HepG2 (cell line): ENCODE data around the gene TIMM13. TPM values are rescaled to one million over a fixed set of nuclear protein-coding genes. Genes with fewer than 3 reads are reported as not detected.

ENCODE experiments used
- AHDC1 ChIP-seq: sonication (generic); formaldehyde crosslinking; IDR thresholded peaks from 2 replicates; pipeline ENCODE4 v1.5.1; 2020; ENCODE audit warnings: mild to moderate bottlenecking, missing genetic modification reagents, borderline replicate concordance
- BCLAF1 ChIP-seq: fragments of 450-650 bp; IDR thresholded peaks from 2 replicates; pipeline ENCODE4 v1.6.1; 2017; ENCODE audit warnings: mild to moderate bottlenecking
- EHMT2 ChIP-seq: fragments of 200-600 bp; sonication (generic); IDR thresholded peaks from 2 replicates; pipeline ENCODE4 v1.7.0; 2017; ENCODE audit warnings: antibody characterized with exemption, low read depth, low read length, borderline replicate concordance
- GTF2F1 ChIP-seq: fragments of 150-350 bp; IDR thresholded peaks from 2 replicates; pipeline ENCODE4 v1.6.1; 2014; ENCODE audit warnings: low read length
- RBM22 ChIP-seq: fragments of 200-400 bp; formaldehyde crosslinking; optimal IDR thresholded peaks from 2 replicates; pipeline ENCODE3; 2017; ENCODE audit warnings: mild to moderate bottlenecking, low read length, moderate library complexity
- SMARCE1 ChIP-seq: fragments of 450-650 bp; IDR thresholded peaks from 2 replicates; pipeline ENCODE4 v1.6.1; 2017; ENCODE audit warnings: borderline replicate concordance
- SOX6 ChIP-seq, 2 experiments: fragments of 450-650 bp in 1 of 2; sonication (generic) in 1 of 2; formaldehyde crosslinking in 1 of 2; IDR thresholded peaks; 2 replicates each; pipeline versions ENCODE4 v1.4.0 to v1.6.1; 2017 to 2020; ENCODE audit warnings: antibody characterized with exemption in 1 of 2, mild to moderate bottlenecking in 1 of 2, missing genetic modification reagents in 1 of 2
- SUZ12 ChIP-seq: fragments of 150-350 bp; IDR thresholded peaks from 2 replicates; pipeline ENCODE4 v1.6.1; 2014; ENCODE audit warnings: low read depth, low read length
- ZKSCAN1 ChIP-seq: fragments of 150-350 bp; IDR thresholded peaks from 2 replicates; pipeline ENCODE4 v1.6.1; 2014; ENCODE audit warnings: low read length
- ZMYM2 ChIP-seq: sonication (generic); formaldehyde crosslinking; IDR thresholded peaks from 2 replicates; pipeline ENCODE4 v1.8.0; 2022; ENCODE audit warnings: mild to moderate bottlenecking, missing genetic modification reagents
- ZNF761 ChIP-seq: sonication (generic); formaldehyde crosslinking; conservative IDR thresholded peaks from 2 replicates; pipeline ENCODE4 v1.4.0; 2020; ENCODE audit warnings: mild to moderate bottlenecking, missing genetic modification reagents
- ZNF781 ChIP-seq: sonication (generic); formaldehyde crosslinking; IDR thresholded peaks from 2 replicates; pipeline ENCODE4 v1.5.1; 2020; ENCODE audit warnings: borderline replicate concordance, mild to moderate bottlenecking, missing genetic modification reagents; ENCODE audit errors: not compliant biosample characterization
- ZNF784 ChIP-seq: sonication (generic); formaldehyde crosslinking; IDR thresholded peaks from 2 replicates; pipeline ENCODE4 v1.5.1; 2020; ENCODE audit warnings: missing genetic modification reagents, mild to moderate bottlenecking, borderline replicate concordance
- ZNF891 ChIP-seq: sonication (generic); formaldehyde crosslinking; IDR thresholded peaks from 2 replicates; pipeline ENCODE4 v1.5.0; 2020; ENCODE audit warnings: mild to moderate bottlenecking, missing genetic modification reagents
- ZXDC ChIP-seq: sonication (generic); formaldehyde crosslinking; IDR thresholded peaks from 2 replicates; pipeline ENCODE4 v1.5.0; 2020; ENCODE audit warnings: mild to moderate bottlenecking, missing genetic modification reagents
- polyA plus RNA-seq, 8 experiments: library from polyadenylated mRNA; depleted of rRNA in 3 of 8; stranded (reverse) in 7 of 8; unstranded in 1 of 8; fragments of >200 nt; fragmentation: Illumina TruSeq in 4 of 8; extraction: Trizol in 4 of 8; gene quantifications; 2 replicates each; pipeline versions ENCODE4 v1.2.1 to v1.2.3, GENCODE V29; 2011 to 2016; ENCODE audit warnings: low read depth in 4 of 8, missing spikeins in 1 of 8, mixed read lengths in 1 of 8; ENCODE audit not compliant: insufficient read depth in 1 of 8
- total RNA-seq, 5 experiments: library from RNA; depleted of rRNA; stranded (reverse); fragments of >200 nt; fragmentation: Illumina TruSeq; extraction: Trizol; gene quantifications; 2 replicates each; pipeline ENCODE4 v1.2.3, GENCODE V29; 2016; ENCODE audit warnings: low read depth in 1 of 5

The TIMM13 gene
- total and polyA plus RNA-seq, 2 of the 13 experiments (the other 11 are each of a cell fraction or from before 2014, with no cell fraction given) = 48.4 to 108 TPM

- TF ChIP-seq ZNF784 (CRISPR knock-in tag) = no peak; the same call in 1 of the 2 replicates
- TF ChIP-seq GTF2F1 = peak; percentile 86; the same call in 1 of the 2 replicates
- TF ChIP-seq AHDC1 (CRISPR knock-in tag) = no peak
- TF ChIP-seq SOX6 (IDR thresholded peaks at IDR 0.05) = no peak
- TF ChIP-seq SOX6 (CRISPR knock-in tag; IDR thresholded peaks at IDR 0.05) = peak; percentile 79
- peak; percentile 87 for TF ChIP-seq ZNF781
- TF ChIP-seq SMARCE1 = no peak
- TF ChIP-seq SUZ12 = peak; percentile 76
- TF ChIP-seq ZMYM2 (CRISPR knock-in tag) = no peak
- TF ChIP-seq ZNF891 (CRISPR knock-in tag) = no peak; the same call in 1 of the 2 replicates
- peak; percentile 93 for TF ChIP-seq RBM22
- no peak for TF ChIP-seq EHMT2
- peak; percentile 89 for TF ChIP-seq ZNF761
- TF ChIP-seq ZKSCAN1 = no peak
- no peak for TF ChIP-seq ZXDC (CRISPR knock-in tag)
- TF ChIP-seq BCLAF1 = no peak
These were observed at the start of gene TIMM13 (continued) for GRCh38 chr19:2427429-2428320.
